Measurements from ENCODE around the gene TCF4. TPM values are rescaled to one million over a fixed set of nuclear protein-coding genes. Genes with fewer than 3 reads are reported as not detected.
A peak's percentile ranks its signal among the peaks of the same experiment; 100 is the strongest.

Gene TCF4
- total RNA-seq, 1 donor from 2014 or later, result 77.3 TPM

GRCh38 chr18:55302167-55302833 is 285.7 kb downstream of the TCF4 start:
- Mint-ChIP-seq H3K9me3 (ENCODE audit: unreplicated experiment) (no peaks in the 10 kb centered on the region), H3K27ac (ENCODE audit: unreplicated experiment) (peak overlapping the region; percentile 19)
- DNase-seq (ENCODE audit: extremely low spot score, unreplicated experiment), result no peak

GRCh38 chr18:55301824-55302166 is 286.2 kb downstream of the TCF4 start:
- H3K4me1 Mint-ChIP-seq (ENCODE audit: unreplicated experiment), result peaks cover 44% of the 10 kb centered on the region
- H3K4me3 Mint-ChIP-seq (ENCODE audit: unreplicated experiment), result no peak overlapping the region
- no peak for TF ChIP-seq CTCF (IDR thresholded peaks at IDR 0.05)
- no peaks in the 10 kb centered on the region for H3K27me3 Mint-ChIP-seq (ENCODE audit: unreplicated experiment)
- H3K9me3 Mint-ChIP-seq (ENCODE audit: unreplicated experiment), result no peaks in the 10 kb centered on the region
- peaks cover 2% of the 10 kb centered on the region for H3K36me3 Mint-ChIP-seq (ENCODE audit: unreplicated experiment)
- peak overlapping the region; percentile 19 for H3K27ac Mint-ChIP-seq (ENCODE audit: unreplicated experiment)
- DNase-seq (ENCODE audit: extremely low spot score, unreplicated experiment), result no peak

More at GRCh38 chr18:55302167-55302833, 285.7 kb downstream of the TCF4 start:
- peaks cover 45% of the 10 kb centered on the region for H3K4me1 Mint-ChIP-seq (ENCODE audit: unreplicated experiment)
- H3K4me3 Mint-ChIP-seq (ENCODE audit: unreplicated experiment), result no peak overlapping the region
- peaks cover 2% of the 10 kb centered on the region for H3K36me3 Mint-ChIP-seq (ENCODE audit: unreplicated experiment)
- no peaks in the 10 kb centered on the region for H3K27me3 Mint-ChIP-seq (ENCODE audit: unreplicated experiment)
- no peak for TF ChIP-seq CTCF (IDR thresholded peaks at IDR 0.05)

- no peaks in the 10 kb centered on the region for H3K27me3 Mint-ChIP-seq (ENCODE audit: unreplicated experiment)
- peaks cover 2% of the 10 kb centered on the region for H3K36me3 Mint-ChIP-seq (ENCODE audit: unreplicated experiment)
- H3K4me1 Mint-ChIP-seq (ENCODE audit: unreplicated experiment), result peaks cover 37% of the 10 kb centered on the region
- H3K9me3 Mint-ChIP-seq (ENCODE audit: unreplicated experiment), result no peaks in the 10 kb centered on the region
- H3K4me3 Mint-ChIP-seq (ENCODE audit: unreplicated experiment), result peak overlapping the region; percentile 5
- TF ChIP-seq CTCF (IDR thresholded peaks at IDR 0.05), result no peak
- H3K27ac Mint-ChIP-seq (ENCODE audit: unreplicated experiment), result peak overlapping the region; percentile 54
- DNase-seq (ENCODE audit: extremely low spot score, unreplicated experiment), result no peak
These were observed 287.0 kb downstream of the TCF4 start for GRCh38 chr18:55300936-55301531.

GRCh38 chr18:55300421-55300935 is 287.5 kb downstream of the TCF4 start:
- no peak for DNase-seq (ENCODE audit: extremely low spot score, unreplicated experiment)
- Mint-ChIP-seq H3K4me1 (ENCODE audit: unreplicated experiment) (peaks cover 32% of the 10 kb centered on the region), H3K4me3 (ENCODE audit: unreplicated experiment) (no peak overlapping the region), H3K9me3 (ENCODE audit: unreplicated experiment) (no peaks in the 10 kb centered on the region), H3K27ac (ENCODE audit: unreplicated experiment) (peak overlapping the region; percentile 54), H3K36me3 (ENCODE audit: unreplicated experiment) (no peaks in the 10 kb centered on the region), H3K27me3 (ENCODE audit: unreplicated experiment) (no peaks in the 10 kb centered on the region)
- no peak for TF ChIP-seq CTCF (IDR thresholded peaks at IDR 0.05)

- no peak for TF ChIP-seq CTCF (IDR thresholded peaks at IDR 0.05)
- no peak for DNase-seq (ENCODE audit: extremely low spot score, unreplicated experiment)
- Mint-ChIP-seq H3K9me3 (ENCODE audit: unreplicated experiment) (no peaks in the 10 kb centered on the region), H3K27me3 (ENCODE audit: unreplicated experiment) (no peaks in the 10 kb centered on the region), H3K27ac (ENCODE audit: unreplicated experiment) (no peak overlapping the region), H3K4me1 (ENCODE audit: unreplicated experiment) (peaks cover 21% of the 10 kb centered on the region), H3K4me3 (ENCODE audit: unreplicated experiment) (no peak overlapping the region), H3K36me3 (ENCODE audit: unreplicated experiment) (peaks cover 4% of the 10 kb centered on the region)
These were observed 291.2 kb downstream of the TCF4 start for GRCh38 chr18:55296778-55297177.

Data from osteocyte (in vitro differentiated cells).